HG03060 (cell line): ENCODE results near the gene AIF1L.
"Not testable (repeated sequence)": the region's sequence is repeated elsewhere in the genome, so short reads cannot be mapped to it uniquely, and the experiment has no call there.

Experiments used
- ATAC-seq: cut with Tn5 transposase; IDR thresholded peaks from one replicate; pipeline ENCODE4 v1.9.1; 2021; ENCODE audit warnings: low read depth, moderate number of reproducible peaks; ENCODE audit not compliant: unreplicated experiment

AIF1L gene

GRCh38 chr9:131158673-131159072 is 62.3 kb downstream of the AIF1L start:
- ATAC-seq = not testable (repeated sequence)

- ATAC-seq = no peak
Observed at GRCh38 chr9:131160416-131161112, 64.2 kb downstream of the AIF1L start.

- ATAC-seq = no peak
Observed at GRCh38 chr9:131161585-131161984, 65.3 kb downstream of the AIF1L start.

- no peak for ATAC-seq
Observed at GRCh38 chr9:131162886-131163285, 66.6 kb downstream of the AIF1L start.

GRCh38 chr9:131165523-131165922 is 69.2 kb downstream of the AIF1L start:
- no peak for ATAC-seq

- no peak for ATAC-seq
Observed at GRCh38 chr9:131167146-131167692, 70.9 kb downstream of the AIF1L start.

GRCh38 chr9:131167936-131168335 is 71.6 kb downstream of the AIF1L start:
- ATAC-seq = no peak

GRCh38 chr9:131169563-131170240 is 73.4 kb downstream of the AIF1L start:
- no peak for ATAC-seq
